Activated CD8-positive, alpha-beta memory T cell treated with anti-CD3 and anti-CD28 coated beads, Interleukin-2, amount 50 U/mL, for 1 hour (primary cell): ENCODE results near the gene LRRC4C.

Experiments used
- DNase-seq: peaks from one replicate; pipeline ENCODE4 v3.0.0-alpha.2; 2020; ENCODE audit errors: extremely low read depth

LRRC4C gene

GRCh38 chr11:41119484-41119883, 340.0 kb downstream of the LRRC4C start:
- DNase-seq, result no peak

GRCh38 chr11:41118521-41118920, 340.9 kb downstream of the LRRC4C start:
- DNase-seq, result no peak

GRCh38 chr11:41116970-41117369, 342.5 kb downstream of the LRRC4C start:
- DNase-seq, result no peak

GRCh38 chr11:41115066-41115465, 344.4 kb downstream of the LRRC4C start:
- DNase-seq, result no peak

GRCh38 chr11:41113160-41113559, 346.3 kb downstream of the LRRC4C start:
- DNase-seq, result no peak

GRCh38 chr11:41110527-41110926, 348.9 kb downstream of the LRRC4C start:
- DNase-seq, result no peak

GRCh38 chr11:41102471-41102870, 357.0 kb downstream of the LRRC4C start:
- DNase-seq, result no peak

- no peak for DNase-seq
Observed at GRCh38 chr11:41099654-41100053, 359.8 kb downstream of the LRRC4C start.

GRCh38 chr11:41085123-41085522, 374.3 kb downstream of the LRRC4C start:
- DNase-seq, result no peak

GRCh38 chr11:41081756-41082285, 377.6 kb downstream of the LRRC4C start:
- DNase-seq, result no peak

GRCh38 chr11:41074318-41074717, 385.1 kb downstream of the LRRC4C start:
- no peak for DNase-seq

GRCh38 chr11:41065432-41065831, 394.0 kb downstream of the LRRC4C start:
- DNase-seq, result no peak

GRCh38 chr11:41058138-41058537, 401.3 kb downstream of the LRRC4C start:
- DNase-seq, result no peak

- DNase-seq, result no peak
Observed at GRCh38 chr11:41056892-41057569, 402.4 kb downstream of the LRRC4C start.

- DNase-seq, result no peak
Observed at GRCh38 chr11:41053894-41054293, 405.6 kb downstream of the LRRC4C start.

GRCh38 chr11:41051919-41052635, 407.4 kb downstream of the LRRC4C start:
- DNase-seq, result no peak

GRCh38 chr11:41050791-41051190, 408.7 kb downstream of the LRRC4C start:
- no peak for DNase-seq

- DNase-seq, result no peak
Observed at GRCh38 chr11:41047229-41047628, 412.2 kb downstream of the LRRC4C start.

- no peak for DNase-seq
Observed at GRCh38 chr11:41045266-41045665, 414.2 kb downstream of the LRRC4C start.

GRCh38 chr11:41044747-41045146, 414.7 kb downstream of the LRRC4C start:
- DNase-seq, result no peak

- DNase-seq, result no peak
Observed at GRCh38 chr11:41042688-41043087, 416.8 kb downstream of the LRRC4C start.

- DNase-seq, result no peak
Observed at GRCh38 chr11:41040474-41040873, 419.0 kb downstream of the LRRC4C start.

- no peak for DNase-seq
Observed at GRCh38 chr11:41039592-41039991, 419.9 kb downstream of the LRRC4C start.
